Activated CD8-positive, alpha-beta memory T cell treated with anti-CD3 and anti-CD28 coated beads, Interleukin-2, amount 50 U/mL, for 1 hour (primary cell): Measurements from ENCODE around the gene ZNF292.
"Not testable (repeated sequence)": the region's sequence is repeated elsewhere in the genome, so short reads cannot be mapped to it uniquely, and the experiment has no call there.

Experiments used
- DNase-seq: peaks from one replicate; pipeline ENCODE4 v3.0.0-alpha.2; 2020; ENCODE audit errors: extremely low read depth

The ZNF292 gene

DNA sequence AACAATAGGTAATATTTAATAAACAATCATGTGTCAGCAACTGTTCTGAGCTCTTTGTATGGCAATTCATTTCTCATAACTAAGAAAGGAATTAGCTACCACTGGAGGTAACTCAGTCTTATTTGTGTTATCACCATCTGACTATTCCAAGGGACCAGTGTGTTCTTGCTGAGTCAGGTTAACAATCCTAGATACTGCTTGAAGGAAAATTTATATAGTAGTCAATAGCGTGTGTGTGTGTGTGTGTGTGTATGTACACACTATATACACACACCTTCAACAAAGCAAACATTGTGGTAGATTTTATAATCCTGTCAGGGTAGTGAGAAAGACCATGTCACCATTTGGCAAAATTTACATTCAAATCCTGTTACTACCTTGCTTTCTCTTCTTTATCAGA is 121.3 kb downstream of the ZNF292 start:
- DNase-seq, result no peak

DNA sequence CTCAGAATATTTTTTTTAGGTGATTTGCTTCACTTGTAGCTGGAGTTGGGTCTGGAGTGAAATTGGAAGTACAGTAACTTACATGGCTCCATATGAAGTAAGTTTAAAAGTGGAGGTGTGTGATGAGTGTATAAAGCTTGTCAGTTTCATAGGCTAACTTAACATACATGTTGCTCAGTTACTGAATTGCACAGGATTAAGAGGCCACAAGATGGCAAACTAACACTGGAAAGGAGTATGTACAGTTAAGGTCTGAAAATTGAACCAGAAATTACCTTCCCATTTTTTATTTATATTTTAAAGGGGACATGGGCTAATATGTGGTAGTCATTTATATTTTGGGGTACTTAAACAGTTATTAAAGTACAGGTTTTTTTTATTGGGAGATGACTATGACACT is 121.8 kb downstream of the ZNF292 start:
- no peak for DNase-seq

- DNase-seq, result no peak
Observed at GRCh38 chr6:87279196-87279595, 123.8 kb downstream of the ZNF292 start.

DNA sequence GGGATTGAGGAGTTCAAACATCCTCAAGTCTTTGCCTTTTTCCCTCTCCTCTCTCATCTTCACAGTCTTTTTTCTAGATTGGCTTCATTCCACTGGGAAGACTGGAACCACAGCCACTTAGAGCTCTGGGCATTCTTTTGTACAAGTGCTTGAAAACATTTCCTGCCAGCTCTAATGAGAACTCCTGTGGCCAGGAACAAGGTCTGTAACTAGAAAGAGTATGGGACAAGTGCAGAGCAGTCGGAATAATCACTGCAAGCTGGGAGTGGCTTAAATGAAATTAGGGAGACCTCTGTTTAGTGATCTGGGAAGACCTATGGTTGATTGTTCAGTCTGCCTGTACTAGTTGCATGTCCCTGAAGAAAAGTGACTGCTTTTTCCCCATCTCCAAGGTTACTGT is 126.1 kb downstream of the ZNF292 start:
- DNase-seq, result no peak

- DNase-seq, result no peak
Observed at GRCh38 chr6:87282743-87283142, 127.4 kb downstream of the ZNF292 start.

GRCh38 chr6:87283461-87283860 is 128.1 kb downstream of the ZNF292 start:
- DNase-seq, result no peak

DNA sequence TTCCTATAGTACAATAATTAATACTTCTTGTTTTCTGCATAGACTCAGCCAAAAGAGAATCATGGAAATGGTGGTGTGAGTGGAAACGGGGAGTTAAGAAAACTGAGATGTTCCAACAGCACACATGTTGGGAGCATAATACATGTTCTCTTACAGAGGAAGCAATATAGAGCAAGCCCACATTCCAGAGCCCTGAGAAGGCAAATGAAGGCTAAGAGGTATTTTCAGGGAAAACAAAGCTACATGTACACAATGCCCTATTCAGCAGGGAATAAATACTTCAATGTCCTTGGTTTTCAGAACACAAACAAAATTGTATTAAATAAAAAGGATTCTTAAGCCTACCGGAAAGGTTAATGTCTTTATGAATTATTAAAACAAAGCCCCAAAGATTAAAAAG is 131.9 kb downstream of the ZNF292 start:
- DNase-seq, result no peak

DNA sequence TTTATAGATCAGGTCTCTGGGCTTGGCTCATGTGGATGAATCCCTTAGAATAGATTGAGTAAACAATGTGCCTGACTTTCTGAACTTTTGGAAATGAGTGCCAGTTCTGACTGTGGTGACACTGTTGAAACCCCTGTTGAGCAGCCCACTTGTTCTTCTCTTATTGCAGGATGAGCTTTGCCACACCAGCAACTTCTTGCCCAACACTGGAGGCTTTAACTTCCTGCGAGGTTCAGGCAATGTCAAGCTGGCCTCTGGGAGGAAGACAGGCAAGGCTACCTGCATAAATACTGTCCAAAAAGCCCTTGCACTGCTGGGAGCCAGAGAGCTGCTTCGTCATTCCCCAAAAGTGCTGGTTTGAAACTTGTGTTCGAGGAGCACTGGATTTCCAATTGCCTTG is 134.2 kb downstream of the ZNF292 start:
- no peak for DNase-seq

DNA sequence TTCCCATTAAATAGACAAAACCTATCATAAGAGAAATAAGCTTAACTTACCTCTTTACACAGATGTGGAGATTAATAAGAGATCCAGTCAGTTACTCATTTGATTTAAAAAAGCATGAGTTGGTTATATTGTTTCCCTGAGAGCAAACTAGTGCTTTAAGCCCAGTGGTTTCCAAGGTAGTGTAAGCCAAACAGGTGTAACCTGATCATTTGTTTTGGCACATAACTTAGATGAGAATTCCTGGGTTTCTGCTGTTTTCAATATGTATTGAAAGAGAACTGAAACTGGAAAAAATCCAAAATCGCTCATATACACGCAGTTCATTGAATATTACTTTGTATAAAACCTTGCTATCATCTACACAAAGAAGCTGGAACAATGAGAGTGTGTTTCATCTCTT is 136.5 kb downstream of the ZNF292 start:
- DNase-seq, result no peak

GRCh38 chr6:87293526-87293925 is 138.2 kb downstream of the ZNF292 start:
- DNase-seq, result no peak

DNA sequence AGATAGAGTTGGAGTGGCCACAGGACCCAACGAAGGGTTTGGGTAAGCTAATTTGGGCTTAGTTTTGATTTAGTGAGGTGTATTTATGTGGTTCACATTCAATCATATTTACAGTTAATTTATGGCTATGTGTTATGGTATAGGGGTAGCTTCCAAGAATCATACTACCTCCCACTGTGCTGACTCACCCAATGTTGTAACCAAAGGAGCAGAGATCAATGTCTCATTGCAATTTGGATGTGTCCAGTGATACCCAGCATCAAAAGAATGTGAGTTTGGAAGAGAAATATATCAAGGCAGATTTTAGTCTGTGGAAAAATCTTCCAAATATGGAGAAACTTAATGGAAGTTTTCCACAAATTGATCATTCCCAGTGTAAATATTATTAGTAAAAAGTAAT is 141.8 kb downstream of the ZNF292 start:
- DNase-seq, result no peak

- DNase-seq, result not testable (repeated sequence)
Observed at GRCh38 chr6:87301277-87301676, 145.9 kb downstream of the ZNF292 start.

- no peak for DNase-seq
Observed at GRCh38 chr6:87308970-87309369, 153.6 kb downstream of the ZNF292 start.

DNA sequence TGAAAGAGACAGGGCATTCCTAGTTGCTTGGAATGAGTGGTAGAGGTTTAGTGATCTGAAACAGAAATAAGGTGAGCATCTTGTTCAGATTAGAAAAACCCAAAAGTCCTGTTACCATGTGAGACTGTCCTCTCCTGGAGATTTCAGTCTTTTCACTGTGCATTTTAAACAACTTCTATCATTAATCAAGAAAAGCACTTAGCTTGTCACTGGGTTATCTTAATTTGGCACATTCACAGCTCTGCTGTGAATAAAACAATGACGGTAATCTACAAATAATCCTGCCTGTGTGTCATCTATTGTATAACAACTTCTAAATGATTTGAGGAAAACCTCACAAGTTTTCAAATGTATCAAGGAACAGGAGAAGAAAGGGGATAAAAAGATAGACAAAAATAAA is 157.5 kb downstream of the ZNF292 start:
- no peak for DNase-seq
